ENCODE data around the gene FBXL17.

The FBXL17 gene

GRCh38 chr5:107863125-107863524 lies 518.8 kb downstream of the FBXL17 start:
- no peak overlapping the region for H3K4me3 ChIP-seq (ENCODE audit: low read depth, low read length)
- TF ChIP-seq, protein P1, sequence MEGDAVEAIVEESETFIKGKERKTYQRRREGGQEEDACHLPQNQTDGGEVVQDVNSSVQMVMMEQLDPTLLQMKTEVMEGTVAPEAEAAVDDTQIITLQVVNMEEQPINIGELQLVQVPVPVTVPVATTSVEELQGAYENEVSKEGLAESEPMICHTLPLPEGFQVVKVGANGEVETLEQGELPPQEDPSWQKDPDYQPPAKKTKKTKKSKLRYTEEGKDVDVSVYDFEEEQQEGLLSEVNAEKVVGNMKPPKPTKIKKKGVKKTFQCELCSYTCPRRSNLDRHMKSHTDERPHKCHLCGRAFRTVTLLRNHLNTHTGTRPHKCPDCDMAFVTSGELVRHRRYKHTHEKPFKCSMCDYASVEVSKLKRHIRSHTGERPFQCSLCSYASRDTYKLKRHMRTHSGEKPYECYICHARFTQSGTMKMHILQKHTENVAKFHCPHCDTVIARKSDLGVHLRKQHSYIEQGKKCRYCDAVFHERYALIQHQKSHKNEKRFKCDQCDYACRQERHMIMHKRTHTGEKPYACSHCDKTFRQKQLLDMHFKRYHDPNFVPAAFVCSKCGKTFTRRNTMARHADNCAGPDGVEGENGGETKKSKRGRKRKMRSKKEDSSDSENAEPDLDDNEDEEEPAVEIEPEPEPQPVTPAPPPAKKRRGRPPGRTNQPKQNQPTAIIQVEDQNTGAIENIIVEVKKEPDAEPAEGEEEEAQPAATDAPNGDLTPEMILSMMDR (IDR thresholded peaks at IDR 0.05; ENCODE audit: low read depth, low read length): no peak
- H3K27me3 ChIP-seq: no peaks in the 10 kb centered on the region
- no peak for DNase-seq
- H3K9me3 ChIP-seq: no peaks in the 10 kb centered on the region
- no peaks in the 10 kb centered on the region for H3K36me3 ChIP-seq
- no peaks in the 10 kb centered on the region for H3K4me1 ChIP-seq

- no peak for DNase-seq
- Histone ChIP-seq H3K4me3 (ENCODE audit: low read depth, low read length) (no peak overlapping the region), H3K9me3 (no peaks in the 10 kb centered on the region), H3K27me3 (no peaks in the 10 kb centered on the region), H3K4me1 (no peaks in the 10 kb centered on the region), H3K36me3 (no peaks in the 10 kb centered on the region)
- TF ChIP-seq, protein P1 (IDR thresholded peaks at IDR 0.05; ENCODE audit: low read depth, low read length): no peak
These were observed 520.3 kb downstream of the FBXL17 start for GRCh38 chr5:107861565-107861964.

DNA sequence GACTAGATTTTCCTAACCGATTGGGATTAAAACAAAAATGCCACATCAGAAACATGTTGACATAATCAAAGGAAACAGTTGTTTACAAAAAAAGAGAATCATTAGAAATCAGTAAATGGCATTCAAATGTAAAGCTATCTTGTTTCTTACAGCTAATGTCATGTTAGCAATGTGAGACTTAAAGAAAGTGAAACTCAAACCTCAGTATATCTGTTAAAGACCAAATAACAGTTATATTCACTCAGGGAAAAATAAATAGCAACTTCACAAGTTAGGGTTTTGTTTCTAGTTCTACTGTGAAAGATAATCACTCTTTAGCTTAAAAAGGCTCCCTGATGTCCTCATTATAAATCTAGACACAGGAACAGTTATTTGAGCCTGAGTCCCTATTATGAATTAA lies 521.9 kb downstream of the FBXL17 start:
- Histone ChIP-seq H3K36me3 (no peaks in the 10 kb centered on the region), H3K4me1 (no peaks in the 10 kb centered on the region), H3K4me3 (ENCODE audit: low read depth, low read length) (no peak overlapping the region), H3K9me3 (no peaks in the 10 kb centered on the region), H3K27me3 (no peaks in the 10 kb centered on the region)
- TF ChIP-seq, protein P1 (IDR thresholded peaks at IDR 0.05; ENCODE audit: low read depth, low read length): no peak
- no peak for DNase-seq

GRCh38 chr5:107858788-107859187 lies 523.1 kb downstream of the FBXL17 start:
- H3K9me3 ChIP-seq: no peaks in the 10 kb centered on the region
- H3K4me1 ChIP-seq: no peaks in the 10 kb centered on the region
- DNase-seq: no peak
- TF ChIP-seq, protein P1 (IDR thresholded peaks at IDR 0.05; ENCODE audit: low read depth, low read length): no peak
- H3K4me3 ChIP-seq (ENCODE audit: low read depth, low read length): no peak overlapping the region
- no peaks in the 10 kb centered on the region for H3K27me3 ChIP-seq
- no peaks in the 10 kb centered on the region for H3K36me3 ChIP-seq

GRCh38 chr5:107858324-107858723 lies 523.6 kb downstream of the FBXL17 start:
- no peaks in the 10 kb centered on the region for H3K36me3 ChIP-seq
- H3K4me3 ChIP-seq (ENCODE audit: low read depth, low read length): no peak overlapping the region
- no peak for DNase-seq
- H3K27me3 ChIP-seq: no peaks in the 10 kb centered on the region
- no peaks in the 10 kb centered on the region for H3K9me3 ChIP-seq
- TF ChIP-seq, protein P1 (IDR thresholded peaks at IDR 0.05; ENCODE audit: low read depth, low read length): no peak
- H3K4me1 ChIP-seq: no peaks in the 10 kb centered on the region

DNA sequence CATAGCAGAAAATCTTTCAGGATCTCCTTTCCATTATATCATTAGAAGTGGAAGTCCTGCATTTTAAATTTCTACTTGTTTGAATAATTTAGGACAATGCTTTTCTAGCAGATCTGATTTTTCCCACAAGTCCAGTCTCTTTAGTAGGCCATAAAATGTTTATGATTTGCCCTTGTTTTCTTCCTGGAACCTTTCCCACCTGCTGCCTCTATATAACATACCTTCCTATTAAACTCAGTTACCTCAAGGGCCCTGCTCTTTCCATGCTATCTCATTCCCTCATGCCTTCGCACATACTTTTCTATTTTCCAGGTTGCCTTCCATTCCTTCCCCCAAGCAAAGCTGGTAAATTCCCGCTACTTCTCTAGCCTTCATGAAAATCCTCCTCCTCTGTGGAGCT lies 524.1 kb downstream of the FBXL17 start:
- TF ChIP-seq, protein P1 (IDR thresholded peaks at IDR 0.05; ENCODE audit: low read depth, low read length): no peak
- Histone ChIP-seq H3K36me3 (no peaks in the 10 kb centered on the region), H3K9me3 (no peaks in the 10 kb centered on the region), H3K4me1 (no peaks in the 10 kb centered on the region), H3K27me3 (no peaks in the 10 kb centered on the region), H3K4me3 (ENCODE audit: low read depth, low read length) (no peak overlapping the region)
- no peak for DNase-seq
